CD14-positive monocyte (primary cell): Measurements from ENCODE around the gene AQP6. TPM values are rescaled to one million over a fixed set of nuclear protein-coding genes. Genes with fewer than 3 reads are reported as not detected.
A peak's percentile ranks its signal among the peaks of the same experiment; 100 is the strongest.

ENCODE experiments used
- DNase-seq, 3 donors: peaks; one replicate each; pipeline ENCODE4 v3.0.0-alpha.2; 2011 to 2022
- H2AFZ ChIP-seq: 2 replicates; pipeline ENCODE4 v1.6.0; 2012; ENCODE audit warnings: mild to moderate bottlenecking, low read depth, low read length, inconsistent platforms; ENCODE audit not compliant: insufficient read depth, poor library complexity, severe bottlenecking
- H3K27ac ChIP-seq, 2 donors: 1 replicate in 1 of 2; 2 replicates in 1 of 2; pipeline ENCODE4 v1.5.1; 2012 to 2013; ENCODE audit warnings: low read length in 2 of 2, control low read depth in 1 of 2, inconsistent platforms in 1 of 2, low read depth in 1 of 2, mild to moderate bottlenecking in 1 of 2
- H3K27me3 ChIP-seq, 2 donors: one replicate each; pipeline versions ENCODE4 v1.6.0 to v1.6.1; 2011 to 2013; ENCODE audit warnings: low read length in 2 of 2; ENCODE audit not compliant: control insufficient read depth in 2 of 2, insufficient read depth in 2 of 2
- H3K36me3 ChIP-seq, 2 donors: replicated peaks in 1 of 2; 1 replicate in 1 of 2; 2 replicates in 1 of 2; pipeline versions ENCODE4 v1.5.1 to v1.6.1; 2012 to 2013; ENCODE audit warnings: low read length in 2 of 2, control low read depth in 1 of 2, inconsistent platforms in 1 of 2, mild to moderate bottlenecking in 1 of 2; ENCODE audit not compliant: insufficient read depth in 2 of 2, control insufficient read depth in 1 of 2
- H3K4me1 ChIP-seq, 2 donors: 1 replicate in 1 of 2; 2 replicates in 1 of 2; pipeline versions ENCODE4 v1.5.1 to v1.6.1; 2012 to 2013; ENCODE audit warnings: low read length in 2 of 2, control low read depth in 1 of 2, inconsistent platforms in 1 of 2, mild to moderate bottlenecking in 1 of 2, moderate library complexity in 1 of 2; ENCODE audit not compliant: insufficient read depth in 2 of 2, control insufficient read depth in 1 of 2
- H3K4me2 ChIP-seq: replicated peaks from 2 replicates; pipeline ENCODE3; 2012; ENCODE audit warnings: low read length, moderate library complexity, mild to moderate bottlenecking; ENCODE audit not compliant: poor library complexity, severe bottlenecking; ENCODE audit errors: extremely low read depth
- H3K4me3 ChIP-seq, 3 experiments: fragments of 200-600 bp in 1 of 3; sonication (generic) in 1 of 3; replicated peaks in 1 of 3; 1 replicate in 2 of 3; 2 replicates in 1 of 3; pipeline ENCODE4 v1.5.1; 2011 to 2013; ENCODE audit warnings: low read length in 3 of 3, mild to moderate bottlenecking in 3 of 3, control low read depth in 2 of 3, low read depth in 2 of 3, inconsistent platforms in 1 of 3, moderate library complexity in 1 of 3
- H3K79me2 ChIP-seq: 2 replicates; pipeline ENCODE4 v1.6.0; 2012; ENCODE audit warnings: mild to moderate bottlenecking, control low read depth, inconsistent platforms, low read length, moderate library complexity; ENCODE audit not compliant: insufficient read depth
- H3K9ac ChIP-seq: 2 replicates; pipeline ENCODE4 v1.6.0; 2017; ENCODE audit warnings: low read length, mild to moderate bottlenecking; ENCODE audit not compliant: insufficient read depth, poor library complexity, severe bottlenecking
- H3K9me3 ChIP-seq, 2 donors: replicated peaks in 1 of 2; 1 replicate in 1 of 2; 2 replicates in 1 of 2; pipeline versions ENCODE4 v1.5.1 to v1.6.1; 2012 to 2013; ENCODE audit warnings: low read length in 2 of 2, control low read depth in 1 of 2; ENCODE audit not compliant: control insufficient read depth in 1 of 2, insufficient read depth in 1 of 2
- H4K20me1 ChIP-seq: 2 replicates; pipeline ENCODE4 v1.6.0; 2012; ENCODE audit warnings: mild to moderate bottlenecking, low read length, control low read depth, moderate library complexity; ENCODE audit not compliant: insufficient read depth
- H3K27ac Mint-ChIP-seq, 7 donors: one replicate each; pipeline ENCODE4 v1.8.0; 2020; ENCODE audit warnings: mild to moderate bottlenecking in 7 of 7, mixed read lengths in 7 of 7, moderate library complexity in 6 of 7, inconsistent platforms in 2 of 7
- H3K27me3 Mint-ChIP-seq, 3 donors: one replicate each; pipeline ENCODE4 v1.8.0; 2021 to 2022; ENCODE audit warnings: low read depth in 3 of 3, mild to moderate bottlenecking in 3 of 3, mixed read lengths in 3 of 3, moderate library complexity in 3 of 3, inconsistent platforms in 1 of 3
- H3K36me3 Mint-ChIP-seq, 2 donors: one replicate each; pipeline ENCODE4 v1.8.0; 2020; ENCODE audit warnings: mixed read lengths in 2 of 2, inconsistent platforms in 1 of 2, mild to moderate bottlenecking in 1 of 2
- H3K4me1 Mint-ChIP-seq: one replicate; pipeline ENCODE4 v1.8.0; 2020; ENCODE audit warnings: mild to moderate bottlenecking, mixed read lengths
- H3K4me3 Mint-ChIP-seq, 2 donors: one replicate each; pipeline ENCODE4 v1.8.0; 2020; ENCODE audit warnings: mild to moderate bottlenecking in 2 of 2, mixed read lengths in 2 of 2, moderate library complexity in 1 of 2
- H3K9me3 Mint-ChIP-seq, 7 donors: one replicate each; pipeline ENCODE4 v1.8.0; 2020 to 2022; ENCODE audit warnings: mixed read lengths in 7 of 7, mild to moderate bottlenecking in 6 of 7, moderate library complexity in 6 of 7, inconsistent platforms in 2 of 7
- CTCF ChIP-seq: fragments of 200-600 bp; IDR thresholded peaks from one replicate; pipeline ENCODE4 v1.8.0; 2022; ENCODE audit warnings: antibody characterized with exemption, mild to moderate bottlenecking
- WGBS: methylation state at CpG from one replicate; pipeline ENCODE4 v1.1.5; 2013; ENCODE audit warnings: missing lambda C conversion rate; ENCODE audit not compliant: insufficient coverage; 5-methylcytosine and 5-hydroxymethylcytosine counted together
- intact Hi-C, 2 donors: fragments of 100-400 bp; cut with micrococcal nuclease; formaldehyde crosslinking; loops; one replicate each; pipeline versions ENCODE4 v1.15.0 to v1.15.1; 2023
- polyA plus RNA-seq, 3 donors: library from polyadenylated mRNA; depleted of rRNA in 1 of 3; unstranded in 2 of 3; stranded (reverse) in 1 of 3; fragments of 300-500 nt in 2 of 3; fragments of >200 nt in 1 of 3; fragmentation: Illumina TruSeq in 2 of 3; gene quantifications; 1 replicate in 2 of 3; 2 replicates in 1 of 3; pipeline ENCODE4 v1.2.3, GENCODE V29; 2012 to 2021

The AQP6 gene
- polyA plus RNA-seq, 3 donors = 0.04 TPM; not detected in 2

- DNase-seq = no peak
- intact Hi-C loops = loop anchor here in 1 of 2 donors (10.0 kb wide), 1 partner anchor 212 kb away; no protein-coding TSS in a partner anchor
- Histone ChIP-seq H3K4me2 (no peak overlapping the region), H3K4me1 (peaks cover 10 to 18% of the 10 kb centered on the region in 2 donors), H3K79me2 (no peaks in the 10 kb centered on the region), H4K20me1 (no peaks in the 10 kb centered on the region), H3K9ac (no peak overlapping the region), H3K9me3 (peaks cover 0 to 30% of the 10 kb centered on the region in 2 donors), H3K4me3 (no peak overlapping the region), H3K27me3 (peaks cover 37 to 87% of the 10 kb centered on the region in 2 donors), H3K36me3 (no peaks in the 10 kb centered on the region), H3K27ac (no peak overlapping the region), H2AFZ (no peak overlapping the region)
- H3K4me3 Mint-ChIP-seq = peak overlapping the region in 1 of 2 donors; percentile 65
- peaks cover 78 to 89% (median 80%) of the 10 kb centered on the region in 3 donors for H3K27me3 Mint-ChIP-seq
- no peak for TF ChIP-seq CTCF
- WGBS = 81% methylated on average over 13 of the region's 21 CpGs
- H3K27ac Mint-ChIP-seq = peak overlapping the region in 1 of 7 donors; percentile 79
- H3K9me3 Mint-ChIP-seq = peaks cover 0 to 15% (median 7%) of the 10 kb centered on the region in 7 donors
- H3K4me1 Mint-ChIP-seq = peaks cover 16% of the 10 kb centered on the region
- H3K36me3 Mint-ChIP-seq = peaks cover 0 to 7% of the 10 kb centered on the region in 2 donors
Measured at GRCh38 chr12:49962861-49963765, 9.6 kb upstream of the AQP6 start.

- no peak overlapping the region for H3K9ac ChIP-seq
- no peak for TF ChIP-seq CTCF
- H3K4me3 ChIP-seq = no peak overlapping the region
- H3K4me1 ChIP-seq = peaks cover 14 to 25% of the 10 kb centered on the region in 2 donors
- H3K9me3 Mint-ChIP-seq = peaks cover 0 to 13% (median 7%) of the 10 kb centered on the region in 7 donors
- H3K4me1 Mint-ChIP-seq = peaks cover 18% of the 10 kb centered on the region
- peaks cover 71 to 82% (median 74%) of the 10 kb centered on the region in 3 donors for H3K27me3 Mint-ChIP-seq
- H4K20me1 ChIP-seq = no peaks in the 10 kb centered on the region
- 85% methylated on average over 15 of the region's 17 CpGs for WGBS
- peaks cover 0 to 5% of the 10 kb centered on the region in 2 donors for H3K36me3 Mint-ChIP-seq
- peaks cover 0 to 20% of the 10 kb centered on the region in 2 donors for H3K9me3 ChIP-seq
- no peak overlapping the region for H3K27ac ChIP-seq
- no peak overlapping the region for H3K4me2 ChIP-seq
- no peak for DNase-seq
- H3K79me2 ChIP-seq = no peaks in the 10 kb centered on the region
- H3K4me3 Mint-ChIP-seq = peak overlapping the region in 1 of 2 donors; percentile 56
- H3K27me3 ChIP-seq = peaks cover 27 to 83% of the 10 kb centered on the region in 2 donors
- intact Hi-C loops = loop anchor here in 1 of 2 donors (10.0 kb wide), 1 partner anchor 211 kb away; no protein-coding TSS in a partner anchor
- H3K27ac Mint-ChIP-seq = no peak overlapping the region
- H3K36me3 ChIP-seq = no peaks in the 10 kb centered on the region
- no peak overlapping the region for H2AFZ ChIP-seq
Measured at GRCh38 chr12:49963976-49964815, 8.6 kb upstream of the AQP6 start.
